Gastrocnemius medialis (tissue), 4 donors: ENCODE measurements around the gene PROM1. TPM values are rescaled to one million over a fixed set of nuclear protein-coding genes. Genes with fewer than 3 reads are reported as not detected.

Experiments
- ATAC-seq, 2 donors: fragments of 150-250 bp; one replicate each; pipeline ENCODE4 v1.9.1; 2016
- DNase-seq, 2 donors: peaks; one replicate each; pipeline ENCODE4 v3.0.0-alpha.2; 2019
- H3K27ac ChIP-seq, 4 donors: fragments of 200-600 bp; sonication (generic); 1 replicate in 1 of 4; 2 replicates in 3 of 4; pipeline ENCODE4 v1.5.1; 2016 to 2018; ENCODE audit warnings: mild to moderate bottlenecking in 2 of 4, moderate library complexity in 1 of 4
- H3K27me3 ChIP-seq, 3 donors: fragments of 200-600 bp; sonication (generic) in 2 of 3; 1 replicate in 1 of 3; 2 replicates in 2 of 3; pipeline versions ENCODE4 v1.5.1 to v1.6.0; 2016 to 2019; ENCODE audit warnings: mild to moderate bottlenecking in 1 of 3, moderate library complexity in 1 of 3
- H3K36me3 ChIP-seq, 2 donors: fragments of 200-600 bp; sonication (generic) in 1 of 2; one replicate each; pipeline ENCODE4 v1.5.1; 2017 to 2018
- H3K4me1 ChIP-seq, 2 donors: fragments of 200-600 bp; sonication (generic) in 1 of 2; one replicate each; pipeline ENCODE4 v1.5.1; 2016 to 2017; ENCODE audit warnings: mild to moderate bottlenecking in 2 of 2
- H3K4me3 ChIP-seq, 4 donors: fragments of 200-600 bp; sonication (generic) in 3 of 4; 1 replicate in 1 of 4; 2 replicates in 3 of 4; pipeline ENCODE4 v1.5.1; 2016 to 2019; ENCODE audit warnings: mild to moderate bottlenecking in 2 of 4
- H3K9me3 ChIP-seq, 3 donors: fragments of 200-600 bp; sonication (generic) in 2 of 3; 1 replicate in 1 of 3; 2 replicates in 2 of 3; pipeline ENCODE4 v1.5.1; 2016 to 2019
- POLR2A ChIP-seq, 2 donors: fragments of 450-650 bp; IDR thresholded peaks; one replicate each; pipeline ENCODE4 v1.6.1; 2017; ENCODE audit warnings: antibody characterized with exemption in 2 of 2, mild to moderate bottlenecking in 2 of 2, moderate library complexity in 2 of 2
- in situ Hi-C, 4 donors: fragments of 200-750 bp; cut with MboI; loops; one replicate each; pipeline versions ENCODE4 v1.15.0 to v1.8.0; 2017; ENCODE audit warnings: low sequenced_read_pairs in 4 of 4
- intact Hi-C: fragments of 100-400 bp; cut with DNase I; formaldehyde crosslinking; loops from one replicate; pipeline ENCODE4 v1.15.1; 2023; ENCODE audit warnings: low total_unique reads
- total RNA-seq, 4 donors: library from RNA; depleted of rRNA; stranded (reverse); fragments of >200 nt; gene quantifications; one replicate each; pipeline versions ENCODE4 v1.1.0 to v1.2.3, GENCODE V29; 2016
- TF ChIP-seq, protein P1 (sequence below), 5 experiments: fragments of 450-650 bp in 3 of 5; fragments of 200-600 bp in 2 of 5; sonication (generic) in 2 of 5; IDR thresholded peaks in 4 of 5; conservative IDR thresholded peaks in 1 of 5; 1 replicate in 4 of 5; 2 replicates in 1 of 5; pipeline ENCODE4 v1.5.1; 2016 to 2019; ENCODE audit warnings: antibody characterized with exemption in 5 of 5, mild to moderate bottlenecking in 3 of 5, moderate library complexity in 3 of 5

Gene PROM1
- total RNA-seq, 4 donors from 2014 or later, result 0.11 to 2.9 (median 0.58) TPM; not detected in 1

DNA sequence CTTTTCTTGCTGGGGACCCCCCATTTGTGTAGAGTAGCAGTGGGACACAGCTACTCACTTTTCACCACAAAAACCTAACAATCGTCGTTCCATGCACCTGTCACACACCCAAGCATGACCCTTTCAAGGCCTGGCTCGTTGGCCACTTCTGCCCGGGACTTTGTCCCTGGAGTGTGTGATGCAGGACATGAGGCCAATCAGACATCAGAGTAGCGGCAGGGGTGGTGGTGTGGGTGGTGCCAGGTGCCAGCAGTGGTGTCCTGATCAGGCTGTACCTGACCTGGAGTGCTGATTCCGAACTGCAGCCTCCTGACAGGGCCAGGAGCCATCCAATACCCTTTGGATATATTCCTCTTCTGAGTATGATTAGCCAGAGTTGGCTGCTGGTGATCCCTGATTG, 23.1 kb upstream of the PROM1 start:
- no peak overlapping the region for H3K27ac ChIP-seq
- in situ Hi-C loops, result no loop called here
- DNase-seq, result no peak
- H3K27me3 ChIP-seq, result no peaks in the 10 kb centered on the region
- intact Hi-C loops, result no loop called here
- TF ChIP-seq, protein P1, sequence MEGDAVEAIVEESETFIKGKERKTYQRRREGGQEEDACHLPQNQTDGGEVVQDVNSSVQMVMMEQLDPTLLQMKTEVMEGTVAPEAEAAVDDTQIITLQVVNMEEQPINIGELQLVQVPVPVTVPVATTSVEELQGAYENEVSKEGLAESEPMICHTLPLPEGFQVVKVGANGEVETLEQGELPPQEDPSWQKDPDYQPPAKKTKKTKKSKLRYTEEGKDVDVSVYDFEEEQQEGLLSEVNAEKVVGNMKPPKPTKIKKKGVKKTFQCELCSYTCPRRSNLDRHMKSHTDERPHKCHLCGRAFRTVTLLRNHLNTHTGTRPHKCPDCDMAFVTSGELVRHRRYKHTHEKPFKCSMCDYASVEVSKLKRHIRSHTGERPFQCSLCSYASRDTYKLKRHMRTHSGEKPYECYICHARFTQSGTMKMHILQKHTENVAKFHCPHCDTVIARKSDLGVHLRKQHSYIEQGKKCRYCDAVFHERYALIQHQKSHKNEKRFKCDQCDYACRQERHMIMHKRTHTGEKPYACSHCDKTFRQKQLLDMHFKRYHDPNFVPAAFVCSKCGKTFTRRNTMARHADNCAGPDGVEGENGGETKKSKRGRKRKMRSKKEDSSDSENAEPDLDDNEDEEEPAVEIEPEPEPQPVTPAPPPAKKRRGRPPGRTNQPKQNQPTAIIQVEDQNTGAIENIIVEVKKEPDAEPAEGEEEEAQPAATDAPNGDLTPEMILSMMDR (IDR thresholded peaks at IDR 0.05 in 4 of 5, conservative IDR thresholded peaks at IDR 0.05 in 1 of 5), result no peak
- TF ChIP-seq POLR2A (IDR thresholded peaks at IDR 0.05), result no peak
- H3K36me3 ChIP-seq, result no peaks in the 10 kb centered on the region
- H3K9me3 ChIP-seq, result no peaks in the 10 kb centered on the region
- no peaks in the 10 kb centered on the region for H3K4me1 ChIP-seq
- no peak for ATAC-seq
- H3K4me3 ChIP-seq, result no peak overlapping the region

DNA sequence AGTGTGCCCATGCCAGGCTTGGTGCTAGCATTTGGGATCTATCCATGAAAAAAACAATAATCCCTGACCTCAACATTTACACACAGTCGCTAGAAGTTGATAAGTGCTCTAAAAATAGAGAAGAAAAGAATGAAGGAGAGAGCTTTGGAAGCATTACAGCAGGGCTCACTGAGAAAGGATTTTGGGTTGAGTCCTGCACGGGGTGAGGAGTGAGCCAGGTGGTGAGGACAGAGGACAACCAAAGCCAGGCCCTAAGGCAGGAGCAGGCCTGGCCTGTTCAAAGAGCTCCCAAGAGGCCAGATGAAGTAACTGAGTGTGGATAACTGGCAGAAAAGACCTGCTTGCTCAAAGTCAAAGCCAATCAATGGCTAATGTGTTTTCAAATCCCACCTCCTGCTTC, 20.7 kb upstream of the PROM1 start:
- in situ Hi-C loops, result no loop called here
- ATAC-seq, result no peak
- no peak overlapping the region for H3K27ac ChIP-seq
- TF ChIP-seq POLR2A (IDR thresholded peaks at IDR 0.05), result no peak
- TF ChIP-seq, protein P1 (IDR thresholded peaks at IDR 0.05 in 4 of 5, conservative IDR thresholded peaks at IDR 0.05 in 1 of 5), result no peak
- no peak for DNase-seq
- H3K4me1 ChIP-seq, result no peaks in the 10 kb centered on the region
- no peaks in the 10 kb centered on the region for H3K27me3 ChIP-seq
- intact Hi-C loops, result no loop called here
- no peaks in the 10 kb centered on the region for H3K36me3 ChIP-seq
- no peak overlapping the region for H3K4me3 ChIP-seq
- no peaks in the 10 kb centered on the region for H3K9me3 ChIP-seq

DNA sequence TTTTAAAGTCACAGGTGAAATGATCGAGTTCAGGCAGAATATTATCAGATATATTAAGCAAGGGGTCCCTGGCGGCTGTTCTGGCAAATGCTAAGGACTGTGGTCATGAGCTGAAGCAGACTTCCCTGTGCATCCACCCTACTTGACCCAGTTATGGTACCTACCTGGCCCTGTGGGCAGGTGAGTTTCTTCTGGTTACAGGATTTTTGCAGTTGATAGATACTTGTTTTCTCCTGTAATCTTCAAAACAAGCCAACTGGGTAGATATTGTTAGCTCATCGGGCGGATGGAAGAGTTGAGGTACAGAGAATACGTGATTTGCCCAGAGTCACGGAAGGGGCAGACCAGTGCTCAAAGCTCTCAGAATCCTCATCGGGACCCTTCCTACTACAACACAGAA, 18.5 kb upstream of the PROM1 start:
- ATAC-seq (no peak), DNase-seq (no peak)
- in situ Hi-C loops, result no loop called here

DNA sequence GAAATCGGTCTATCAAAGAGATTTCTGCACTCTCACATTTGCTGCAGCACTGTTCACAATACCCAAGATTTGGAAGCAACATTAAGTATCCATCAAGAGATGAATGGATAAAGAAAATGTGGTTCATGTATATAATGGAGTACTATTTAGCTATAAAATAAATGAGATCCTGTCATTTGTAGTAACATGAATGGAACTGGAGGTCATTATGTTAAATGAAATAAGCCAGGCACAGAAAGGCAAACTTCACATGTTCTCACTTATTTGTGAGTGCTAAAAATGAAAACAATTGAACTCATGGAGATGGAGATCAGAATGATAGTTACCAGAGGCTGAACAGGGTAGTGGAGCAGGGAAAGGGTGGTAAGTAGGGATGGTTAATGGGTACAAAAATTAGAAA, 17.0 kb upstream of the PROM1 start:
- H3K4me3 ChIP-seq, result no peak overlapping the region
- H3K4me1 ChIP-seq, result no peaks in the 10 kb centered on the region
- ATAC-seq (no peak), DNase-seq (no peak)
- no peak for TF ChIP-seq POLR2A (IDR thresholded peaks at IDR 0.05)
- TF ChIP-seq, protein P1 (IDR thresholded peaks at IDR 0.05 in 4 of 5, conservative IDR thresholded peaks at IDR 0.05 in 1 of 5), result no peak
- no peaks in the 10 kb centered on the region for H3K36me3 ChIP-seq
- no peaks in the 10 kb centered on the region for H3K9me3 ChIP-seq
- in situ Hi-C loops, result no loop called here
- H3K27ac ChIP-seq, result no peak overlapping the region
- intact Hi-C loops, result no loop called here
- H3K27me3 ChIP-seq, result no peaks in the 10 kb centered on the region

More for the DNA sequence above, 18.5 kb upstream of the PROM1 start:
- Histone ChIP-seq H3K9me3 (no peaks in the 10 kb centered on the region), H3K27ac (no peak overlapping the region), H3K4me1 (no peaks in the 10 kb centered on the region), H3K36me3 (no peaks in the 10 kb centered on the region), H3K27me3 (no peaks in the 10 kb centered on the region), H3K4me3 (no peak overlapping the region)
- intact Hi-C loops, result no loop called here
- no peak for TF ChIP-seq POLR2A (IDR thresholded peaks at IDR 0.05)
- TF ChIP-seq, protein P1 (IDR thresholded peaks at IDR 0.05 in 4 of 5, conservative IDR thresholded peaks at IDR 0.05 in 1 of 5), result no peak

DNA sequence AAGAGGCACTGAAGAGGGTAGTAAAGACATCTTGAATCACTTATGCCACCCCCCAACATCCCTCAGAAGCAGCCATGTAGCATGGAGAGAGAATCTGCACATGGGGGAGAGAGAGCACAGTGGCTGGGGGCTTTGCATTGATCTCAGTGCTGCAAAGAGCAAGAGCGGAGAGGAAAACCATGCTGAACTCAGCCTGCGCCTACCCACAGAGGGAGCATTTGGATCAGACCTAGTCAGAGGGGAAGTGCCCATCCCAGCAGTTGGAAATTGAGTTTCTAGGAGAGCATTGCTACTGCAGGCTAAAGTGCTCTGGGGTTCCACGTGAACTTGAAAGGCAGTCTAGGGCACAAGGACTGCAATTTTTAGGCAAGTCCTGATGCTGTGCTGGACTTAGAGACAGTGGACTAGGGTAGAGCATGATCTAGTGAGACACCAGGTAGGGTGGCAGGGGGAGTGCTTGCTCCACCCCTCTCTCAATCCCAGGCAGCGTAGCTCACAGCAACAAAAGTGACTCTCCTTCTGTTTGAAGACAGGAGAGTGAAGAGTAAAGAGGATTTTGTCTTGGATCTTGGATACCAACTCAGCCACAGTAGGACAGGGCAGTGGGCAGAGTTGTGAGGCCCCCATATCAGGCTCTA, 9.0 kb upstream of the PROM1 start:
- in situ Hi-C loops, result no loop called here
- intact Hi-C loops, result no loop called here
- no peaks in the 10 kb centered on the region for H3K9me3 ChIP-seq
- DNase-seq (no peak), ATAC-seq (no peak)
- H3K4me3 ChIP-seq, result no peak overlapping the region
- H3K27ac ChIP-seq, result no peak overlapping the region
- H3K27me3 ChIP-seq, result no peaks in the 10 kb centered on the region
- TF ChIP-seq, protein P1 (IDR thresholded peaks at IDR 0.05 in 4 of 5, conservative IDR thresholded peaks at IDR 0.05 in 1 of 5), result no peak
- TF ChIP-seq POLR2A (IDR thresholded peaks at IDR 0.05), result no peak
- H3K36me3 ChIP-seq, result no peaks in the 10 kb centered on the region
- H3K4me1 ChIP-seq, result no peaks in the 10 kb centered on the region
